ENCODE results near the gene SIRPA. TPM values are rescaled to one million over a fixed set of nuclear protein-coding genes. Genes with fewer than 3 reads are reported as not detected.

The SIRPA gene
- total RNA-seq, 4 donors from 2014 or later = 9.0 to 46.6 (median 18.6) TPM

- H3K9me3 ChIP-seq = no peaks in the 10 kb centered on the region
- no peak overlapping the region for H3K4me3 ChIP-seq
- H3K27me3 ChIP-seq = peaks cover 22% of the 10 kb centered on the region
- no peaks in the 10 kb centered on the region for H3K36me3 ChIP-seq
- in situ Hi-C loops (cut with MboI; ENCODE audit: low pct_ligation_motif_present in 1 of 4, low pct_unique_long_range_greater_than_20kb in 1 of 4, low sequenced_read_pairs in 3 of 4) (no loop called here), intact Hi-C loops (cut with DNase I; ENCODE audit: low total_unique reads) (no loop called here)
- no peak overlapping the region for H3K27ac ChIP-seq
- TF ChIP-seq EP300 (IDR thresholded peaks at IDR 0.05; ENCODE audit: low read depth) (no peak), POLR2A (IDR thresholded peaks at IDR 0.05) (no peak), POLR2AphosphoS5 (IDR thresholded peaks at IDR 0.05) (no peak), CTCF (IDR thresholded peaks at IDR 0.05) (no peak)
- WGBS, 2 donors (ENCODE audit: low coverage in 1 of 2) = 72 to 82% methylated on average over 5 of the region's 5 CpGs
- no peak for DNase-seq
- no peaks in the 10 kb centered on the region for H3K4me1 ChIP-seq
Observed at GRCh38 chr20:1971893-1972586, 76.8 kb downstream of the SIRPA start.

- Histone ChIP-seq H3K9me3 (no peaks in the 10 kb centered on the region), H3K4me1 (no peaks in the 10 kb centered on the region), H3K36me3 (no peaks in the 10 kb centered on the region), H3K4me3 (no peak overlapping the region), H3K27me3 (peaks cover 36% of the 10 kb centered on the region), H3K27ac (no peak overlapping the region)
- in situ Hi-C loops (cut with MboI; ENCODE audit: low pct_ligation_motif_present in 1 of 4, low pct_unique_long_range_greater_than_20kb in 1 of 4, low sequenced_read_pairs in 3 of 4) (no loop called here), intact Hi-C loops (cut with DNase I; ENCODE audit: low total_unique reads) (no loop called here)
- TF ChIP-seq POLR2AphosphoS5 (IDR thresholded peaks at IDR 0.05) = no peak
- TF ChIP-seq CTCF (IDR thresholded peaks at IDR 0.05) = no peak
- TF ChIP-seq EP300 (IDR thresholded peaks at IDR 0.05; ENCODE audit: low read depth) = no peak
- no peak for TF ChIP-seq POLR2A (IDR thresholded peaks at IDR 0.05)
- WGBS, 2 donors (ENCODE audit: low coverage in 1 of 2) = 73% methylated on average over 4 to 15 of the region's 15 CpGs
- no peak for DNase-seq
Observed at GRCh38 chr20:1973601-1974440, 78.6 kb downstream of the SIRPA start.

GRCh38 chr20:1975291-1975690 lies 80.1 kb downstream of the SIRPA start:
- Histone ChIP-seq H3K9me3 (no peaks in the 10 kb centered on the region), H3K4me1 (no peaks in the 10 kb centered on the region), H3K36me3 (no peaks in the 10 kb centered on the region), H3K4me3 (no peak overlapping the region), H3K27me3 (peaks cover 41% of the 10 kb centered on the region), H3K27ac (no peak overlapping the region)
- WGBS, 2 donors (ENCODE audit: low coverage in 1 of 2) = 86 to 98% methylated on average over 8 to 11 of the region's 11 CpGs
- no peak for DNase-seq
- no peak for TF ChIP-seq CTCF (IDR thresholded peaks at IDR 0.05)
- TF ChIP-seq EP300 (IDR thresholded peaks at IDR 0.05; ENCODE audit: low read depth) = no peak
- no peak for TF ChIP-seq POLR2A (IDR thresholded peaks at IDR 0.05)
- no peak for TF ChIP-seq POLR2AphosphoS5 (IDR thresholded peaks at IDR 0.05)
- intact Hi-C loops (cut with DNase I; ENCODE audit: low total_unique reads) (no loop called here), in situ Hi-C loops (cut with MboI; ENCODE audit: low pct_ligation_motif_present in 1 of 4, low pct_unique_long_range_greater_than_20kb in 1 of 4, low sequenced_read_pairs in 3 of 4) (no loop called here)

- DNase-seq = no peak
- H3K27ac ChIP-seq = no peak overlapping the region
- H3K36me3 ChIP-seq = no peaks in the 10 kb centered on the region
- no peaks in the 10 kb centered on the region for H3K9me3 ChIP-seq
- 42 to 84% methylated on average over 2 to 3 of the region's 3 CpGs for WGBS, 2 donors (ENCODE audit: low coverage in 1 of 2)
- intact Hi-C loops (cut with DNase I; ENCODE audit: low total_unique reads) (no loop called here), in situ Hi-C loops (cut with MboI; ENCODE audit: low pct_ligation_motif_present in 1 of 4, low pct_unique_long_range_greater_than_20kb in 1 of 4, low sequenced_read_pairs in 3 of 4) (no loop called here)
- H3K4me1 ChIP-seq = no peaks in the 10 kb centered on the region
- TF ChIP-seq POLR2AphosphoS5 (IDR thresholded peaks at IDR 0.05) (no peak), EP300 (IDR thresholded peaks at IDR 0.05; ENCODE audit: low read depth) (no peak), POLR2A (IDR thresholded peaks at IDR 0.05) (no peak), CTCF (IDR thresholded peaks at IDR 0.05) (no peak)
- H3K27me3 ChIP-seq = peaks cover 51% of the 10 kb centered on the region
- H3K4me3 ChIP-seq = no peak overlapping the region
Observed at GRCh38 chr20:1979106-1979778, 84.0 kb downstream of the SIRPA start.

Measured in transverse colon (tissue), 4 donors.